ENCODE results near the gene DNAJC13. TPM values are rescaled to one million over a fixed set of nuclear protein-coding genes. Genes with fewer than 3 reads are reported as not detected.

Gene DNAJC13
- total RNA-seq, 4 donors from 2014 or later: 43.6 to 73.7 (median 61.1) TPM

DNA sequence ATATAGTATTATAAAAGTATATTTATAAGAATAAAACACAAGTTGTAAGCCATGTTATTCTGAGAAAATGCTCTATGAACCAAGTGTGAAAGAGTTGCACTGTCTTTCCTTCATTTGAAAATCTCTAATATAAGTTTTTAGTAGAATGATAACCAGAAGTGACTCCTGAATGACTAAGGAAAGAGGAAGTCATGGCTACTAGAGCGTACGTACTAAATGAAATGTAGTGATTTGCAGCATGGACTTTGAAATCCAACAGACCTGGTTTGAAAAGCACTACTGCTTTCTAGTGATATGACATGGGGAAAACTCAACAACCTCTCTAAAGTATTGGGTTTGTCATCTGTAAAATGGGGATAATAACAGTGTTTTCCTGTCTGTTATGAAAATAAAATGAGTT, 10.3 kb upstream of the DNAJC13 start:
- no peaks in the 10 kb centered on the region for H3K27me3 ChIP-seq
- WGBS, 2 donors (ENCODE audit: low coverage in 1 of 2): 71 to 90% methylated on average over 2 of the region's 2 CpGs
- H3K4me3 ChIP-seq: no peak overlapping the region
- H3K36me3 ChIP-seq: no peaks in the 10 kb centered on the region
- TF ChIP-seq POLR2AphosphoS5 (IDR thresholded peaks at IDR 0.05): no peak
- TF ChIP-seq POLR2A (IDR thresholded peaks at IDR 0.05): no peak
- TF ChIP-seq EP300 (IDR thresholded peaks at IDR 0.05): no peak
- no peak for TF ChIP-seq CTCF (IDR thresholded peaks at IDR 0.05)
- H3K27ac ChIP-seq: no peak overlapping the region
- H3K9me3 ChIP-seq: no peaks in the 10 kb centered on the region
- ATAC-seq: no peak
- H3K4me1 ChIP-seq: no peaks in the 10 kb centered on the region

DNA sequence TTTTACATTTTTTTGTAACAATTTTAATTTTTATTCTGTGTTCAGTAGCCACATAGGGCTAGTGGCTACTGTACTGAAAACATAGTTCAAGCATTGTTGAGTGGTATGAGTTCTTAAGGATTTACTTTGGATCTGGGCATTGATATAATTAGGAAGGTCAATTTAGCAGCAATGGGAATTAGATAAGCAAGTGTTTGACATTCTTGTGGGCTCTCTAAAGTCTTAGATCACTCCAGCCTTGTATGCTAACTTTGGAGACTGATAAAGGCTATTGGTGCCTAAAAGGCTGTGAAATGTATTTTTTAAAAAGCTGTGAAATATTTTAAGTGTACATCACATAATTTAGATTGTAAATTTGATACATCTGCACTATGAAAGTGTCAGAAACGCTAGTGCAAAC, 2.5 kb upstream of the DNAJC13 start:
- TF ChIP-seq EP300 (IDR thresholded peaks at IDR 0.05) (no peak), CTCF (IDR thresholded peaks at IDR 0.05) (no peak)
- Histone ChIP-seq H3K4me1 (peaks cover 0 to 26% (median 4%) of the 10 kb centered on the region in 3 donors), H3K4me3 (no peak overlapping the region), H3K9me3 (no peaks in the 10 kb centered on the region), H3K27me3 (no peaks in the 10 kb centered on the region), H3K27ac (no peak overlapping the region), H3K36me3 (no peaks in the 10 kb centered on the region)
- ATAC-seq: no peak
- 100% methylated on average over 1 of the region's 1 CpG for WGBS, 2 donors (ENCODE audit: low coverage in 1 of 2)

GRCh38 chr3:132416161-132416560, 1.1 kb upstream of the DNAJC13 start:
- Histone ChIP-seq H3K4me1 (peaks cover 0 to 39% (median 4%) of the 10 kb centered on the region in 3 donors), H3K9me3 (no peaks in the 10 kb centered on the region), H3K27me3 (no peaks in the 10 kb centered on the region), H3K27ac (peak overlapping the region in 1 of 4 donors; percentile 94), H3K36me3 (peaks cover 0 to 6% of the 10 kb centered on the region in 2 donors), H3K4me3 (peak overlapping the region in 1 of 2 donors; percentile 95)
- TF ChIP-seq POLR2AphosphoS5 (IDR thresholded peaks at IDR 0.05): no peak
- no peak for TF ChIP-seq CTCF (IDR thresholded peaks at IDR 0.05)
- no peak for TF ChIP-seq EP300 (IDR thresholded peaks at IDR 0.05)
- TF ChIP-seq POLR2A (IDR thresholded peaks at IDR 0.05): no peak
- 70 to 87% methylated on average over 4 of the region's 4 CpGs for WGBS, 2 donors (ENCODE audit: low coverage in 1 of 2)
- no peak for ATAC-seq

- H3K4me1 ChIP-seq: peaks cover 0 to 51% (median 4%) of the 10 kb centered on the region in 3 donors
- peak overlapping the region; percentile 94 to 95 for H3K4me3 ChIP-seq
- no peaks in the 10 kb centered on the region for H3K9me3 ChIP-seq
- peak overlapping the region; percentile 76 to 97 (median 94) for H3K27ac ChIP-seq
- TF ChIP-seq POLR2A (IDR thresholded peaks at IDR 0.05) (no peak), EP300 (IDR thresholded peaks at IDR 0.05) (no peak), CTCF (IDR thresholded peaks at IDR 0.05) (no peak), POLR2AphosphoS5 (IDR thresholded peaks at IDR 0.05) (no peak)
- H3K36me3 ChIP-seq: peaks cover 0 to 6% of the 10 kb centered on the region in 2 donors
- peak; percentile 44 for ATAC-seq
- H3K27me3 ChIP-seq: no peaks in the 10 kb centered on the region
- WGBS, 2 donors (ENCODE audit: low coverage in 1 of 2): 0% methylated on average over 6 to 17 of the region's 28 CpGs
Observed at GRCh38 chr3:132417695-132418411, 551 bp downstream of the DNAJC13 start.

DNA sequence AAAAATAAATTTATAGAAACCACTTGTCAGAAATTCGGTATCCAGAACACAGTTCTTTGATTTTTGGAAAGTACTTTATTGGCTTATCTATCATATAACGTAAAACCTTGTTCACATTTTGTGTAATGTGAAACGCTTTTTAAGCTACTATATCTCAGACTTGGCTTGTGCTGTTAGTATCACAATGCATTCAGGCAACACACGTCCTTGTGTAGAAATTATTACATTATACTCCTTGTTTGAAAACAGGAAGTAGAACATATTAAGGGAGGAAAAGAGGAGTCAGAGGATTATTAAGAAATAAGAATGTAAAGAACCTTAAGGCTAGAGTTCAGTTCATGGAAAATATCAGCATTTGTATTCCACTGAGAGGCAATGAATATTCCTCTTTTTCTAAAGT, 1.6 kb downstream of the DNAJC13 start:
- TF ChIP-seq POLR2A (IDR thresholded peaks at IDR 0.05) (no peak), EP300 (IDR thresholded peaks at IDR 0.05) (no peak), CTCF (IDR thresholded peaks at IDR 0.05) (no peak), POLR2AphosphoS5 (IDR thresholded peaks at IDR 0.05) (no peak)
- Histone ChIP-seq H3K36me3 (peaks cover 0 to 6% of the 10 kb centered on the region in 2 donors), H3K4me1 (peaks cover 0 to 51% (median 4%) of the 10 kb centered on the region in 3 donors), H3K27me3 (no peaks in the 10 kb centered on the region), H3K4me3 (peak overlapping the region; percentile 94 to 95), H3K9me3 (no peaks in the 10 kb centered on the region), H3K27ac (no peak overlapping the region)
- no peak for ATAC-seq
- 8 to 11% methylated on average over 4 of the region's 4 CpGs for WGBS, 2 donors (ENCODE audit: low coverage in 1 of 2)

Measured in gastroesophageal sphincter (tissue), 4 donors.